Activated CD8-positive, alpha-beta memory T cell treated with anti-CD3 and anti-CD28 coated beads, Interleukin-2, amount 50 U/mL, for 4 hours (primary cell): ENCODE results near the gene EVX2.

Experiments
- DNase-seq: peaks from one replicate; pipeline ENCODE4 v3.0.0-alpha.2; 2020

Gene EVX2

GRCh38 chr2:176039375-176039774 lies 44.4 kb downstream of the EVX2 start:
- DNase-seq: no peak

- no peak for DNase-seq
These were observed 45.1 kb downstream of the EVX2 start for GRCh38 chr2:176038694-176039093.

GRCh38 chr2:176035013-176035691 lies 48.6 kb downstream of the EVX2 start:
- no peak for DNase-seq

GRCh38 chr2:176027806-176028205 lies 56.0 kb downstream of the EVX2 start:
- DNase-seq: no peak
